Chondrocyte (in vitro differentiated cells): ENCODE results near the gene QRFP. TPM values are rescaled to one million over a fixed set of nuclear protein-coding genes. Genes with fewer than 3 reads are reported as not detected.

Source experiments
- DNase-seq: peaks from one replicate; pipeline ENCODE4 v3.0.0; 2021; ENCODE audit warnings: mixed read lengths, low spot score
- H3K27ac Mint-ChIP-seq: one replicate; pipeline ENCODE4 v1.8.0; 2021; ENCODE audit warnings: mild to moderate bottlenecking, moderate library complexity, mixed read lengths; ENCODE audit not compliant: unreplicated experiment
- H3K27me3 Mint-ChIP-seq: 2 replicates; pipeline ENCODE4 v1.8.0; 2021; ENCODE audit warnings: low read depth, mixed read lengths
- H3K36me3 Mint-ChIP-seq: 2 replicates; pipeline ENCODE4 v1.8.0; 2021; ENCODE audit warnings: low read depth, mixed read lengths
- H3K4me1 Mint-ChIP-seq: 2 replicates; pipeline ENCODE4 v1.8.0; 2021; ENCODE audit warnings: low read depth, mild to moderate bottlenecking, mixed read lengths
- H3K4me3 Mint-ChIP-seq: one replicate; pipeline ENCODE4 v1.8.0; 2021; ENCODE audit warnings: mild to moderate bottlenecking, moderate library complexity, mixed read lengths; ENCODE audit not compliant: unreplicated experiment
- H3K9me3 Mint-ChIP-seq: 2 replicates; pipeline ENCODE4 v1.8.0; 2021; ENCODE audit warnings: low read depth, mixed read lengths
- total RNA-seq: library from RNA; stranded (reverse); gene quantifications from 3 replicates; pipeline ENCODE4 v1.2.1, GENCODE V29; 2021
- TF ChIP-seq, protein P1 (sequence below): fragments of 200-600 bp; sonication (generic); IDR thresholded peaks from 2 replicates; pipeline ENCODE4 v1.5.0; 2021; ENCODE audit warnings: antibody characterized with exemption, mild to moderate bottlenecking, moderate library complexity

The QRFP gene
- total RNA-seq, 1 donor from 2014 or later: not detected

DNA sequence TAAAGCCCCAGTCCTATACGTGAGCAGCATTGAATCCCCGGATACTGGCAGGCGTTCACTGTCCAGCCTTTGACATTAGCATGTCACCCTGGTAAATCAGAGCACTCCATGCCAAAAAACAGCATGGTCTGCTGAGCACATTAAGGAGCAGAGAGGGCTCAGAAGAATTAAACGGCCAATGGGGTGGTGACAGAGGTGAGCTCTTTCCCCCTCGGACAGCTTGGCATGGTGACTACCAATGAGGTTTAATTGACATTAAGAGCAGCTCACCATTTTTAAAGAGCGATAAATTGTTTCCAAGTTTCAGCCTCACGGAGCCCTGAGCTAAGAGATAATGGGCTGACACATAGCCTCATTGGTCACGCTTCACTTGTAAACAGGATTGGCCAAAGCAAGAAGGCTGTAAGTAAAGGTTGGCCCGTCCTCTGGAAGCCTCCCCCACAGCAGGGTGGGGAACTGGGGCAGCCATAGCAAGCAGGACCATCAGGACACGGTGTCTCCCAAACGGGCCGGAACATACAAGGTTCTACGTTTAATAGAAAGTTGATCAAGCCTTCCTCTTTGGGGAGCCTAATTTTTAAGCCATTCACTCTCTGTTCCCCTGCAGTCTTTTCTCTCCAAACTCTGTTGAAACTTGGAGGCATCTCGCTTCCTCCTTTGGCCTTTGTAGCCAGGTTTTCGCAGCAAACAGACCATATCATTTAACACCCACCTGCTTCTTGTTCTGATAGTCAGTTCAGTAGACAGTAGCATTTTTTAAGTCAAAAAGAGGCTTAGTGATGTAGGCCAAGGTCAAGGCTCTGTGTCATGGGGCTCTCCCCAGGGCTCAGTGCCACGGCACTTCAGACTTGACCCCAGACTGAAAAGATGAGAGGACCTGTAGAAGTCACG, 25.9 kb downstream of the QRFP start:
- TF ChIP-seq, protein P1, sequence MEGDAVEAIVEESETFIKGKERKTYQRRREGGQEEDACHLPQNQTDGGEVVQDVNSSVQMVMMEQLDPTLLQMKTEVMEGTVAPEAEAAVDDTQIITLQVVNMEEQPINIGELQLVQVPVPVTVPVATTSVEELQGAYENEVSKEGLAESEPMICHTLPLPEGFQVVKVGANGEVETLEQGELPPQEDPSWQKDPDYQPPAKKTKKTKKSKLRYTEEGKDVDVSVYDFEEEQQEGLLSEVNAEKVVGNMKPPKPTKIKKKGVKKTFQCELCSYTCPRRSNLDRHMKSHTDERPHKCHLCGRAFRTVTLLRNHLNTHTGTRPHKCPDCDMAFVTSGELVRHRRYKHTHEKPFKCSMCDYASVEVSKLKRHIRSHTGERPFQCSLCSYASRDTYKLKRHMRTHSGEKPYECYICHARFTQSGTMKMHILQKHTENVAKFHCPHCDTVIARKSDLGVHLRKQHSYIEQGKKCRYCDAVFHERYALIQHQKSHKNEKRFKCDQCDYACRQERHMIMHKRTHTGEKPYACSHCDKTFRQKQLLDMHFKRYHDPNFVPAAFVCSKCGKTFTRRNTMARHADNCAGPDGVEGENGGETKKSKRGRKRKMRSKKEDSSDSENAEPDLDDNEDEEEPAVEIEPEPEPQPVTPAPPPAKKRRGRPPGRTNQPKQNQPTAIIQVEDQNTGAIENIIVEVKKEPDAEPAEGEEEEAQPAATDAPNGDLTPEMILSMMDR: no peak
- Mint-ChIP-seq H3K27ac (no peak overlapping the region), H3K36me3 (peaks cover 25% of the 10 kb centered on the region), H3K9me3 (no peaks in the 10 kb centered on the region), H3K27me3 (no peaks in the 10 kb centered on the region), H3K4me3 (no peak overlapping the region), H3K4me1 (peaks cover 16% of the 10 kb centered on the region)
- DNase-seq: no peak

- TF ChIP-seq, protein P1: no peak
- DNase-seq: no peak
- peaks cover 16% of the 10 kb centered on the region for H3K4me1 Mint-ChIP-seq
- H3K36me3 Mint-ChIP-seq: peaks cover 21% of the 10 kb centered on the region
- H3K27ac Mint-ChIP-seq: peak overlapping the region; percentile 17
- no peaks in the 10 kb centered on the region for H3K9me3 Mint-ChIP-seq
- H3K27me3 Mint-ChIP-seq: no peaks in the 10 kb centered on the region
- H3K4me3 Mint-ChIP-seq: no peak overlapping the region
Measured at GRCh38 chr9:130869250-130869649, 27.4 kb downstream of the QRFP start.

GRCh38 chr9:130868230-130868629, 28.4 kb downstream of the QRFP start:
- Mint-ChIP-seq H3K27ac (no peak overlapping the region), H3K27me3 (no peaks in the 10 kb centered on the region)
- TF ChIP-seq, protein P1: no peak

DNA sequence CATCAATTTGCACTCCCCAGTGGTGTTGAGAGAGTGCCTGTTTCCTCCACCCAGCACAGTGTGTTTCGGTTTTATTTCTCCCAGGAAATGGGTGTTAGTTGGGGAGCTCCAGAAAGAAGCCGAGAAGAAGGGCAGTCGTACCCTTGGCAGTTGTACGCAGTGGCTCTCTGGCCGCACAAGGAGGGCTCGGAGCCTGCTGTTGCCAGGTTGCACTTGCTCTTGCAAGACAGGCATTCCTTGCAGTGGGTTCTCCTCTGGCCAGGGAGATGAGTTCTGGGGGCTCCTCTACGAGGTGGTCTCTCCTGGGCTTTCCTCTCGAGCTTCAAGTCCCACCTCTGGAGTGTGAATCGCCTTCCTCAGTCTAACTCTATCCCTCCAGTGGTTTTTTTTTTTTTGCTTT, 29.1 kb downstream of the QRFP start:
- TF ChIP-seq, protein P1: no peak
- H3K4me1 Mint-ChIP-seq: peaks cover 22% of the 10 kb centered on the region
- no peak overlapping the region for H3K27ac Mint-ChIP-seq
- no peaks in the 10 kb centered on the region for H3K27me3 Mint-ChIP-seq
- no peak overlapping the region for H3K4me3 Mint-ChIP-seq
- peaks cover 13% of the 10 kb centered on the region for H3K36me3 Mint-ChIP-seq
- DNase-seq: no peak
- no peaks in the 10 kb centered on the region for H3K9me3 Mint-ChIP-seq

More at GRCh38 chr9:130868230-130868629, 28.4 kb downstream of the QRFP start:
- Mint-ChIP-seq H3K36me3 (peaks cover 18% of the 10 kb centered on the region), H3K4me3 (no peak overlapping the region), H3K4me1 (peaks cover 22% of the 10 kb centered on the region), H3K9me3 (no peaks in the 10 kb centered on the region)
- no peak for DNase-seq

DNA sequence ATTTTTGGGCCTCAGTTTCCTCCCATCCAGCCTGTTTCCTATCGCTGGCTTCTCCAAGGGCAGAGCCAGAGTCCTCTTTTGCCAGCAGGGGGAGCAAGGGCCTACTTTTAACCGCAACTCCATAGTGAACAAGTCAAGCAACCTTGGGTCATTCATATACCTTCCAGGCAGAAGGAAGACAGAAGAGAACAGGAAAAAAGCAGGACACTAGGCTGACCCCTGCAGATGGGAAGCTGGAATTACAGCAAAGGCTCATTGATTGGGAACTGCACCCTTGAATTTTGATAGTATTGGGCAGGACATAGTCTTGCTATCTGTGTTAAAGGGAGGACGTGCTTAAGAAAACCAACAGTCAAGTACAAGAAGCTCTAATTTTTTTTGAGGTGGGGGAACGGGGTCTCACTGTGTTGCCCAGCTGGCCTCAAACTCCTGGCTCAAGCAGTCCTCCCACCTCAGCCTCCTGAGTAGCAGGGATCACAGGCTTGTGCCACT, 30.1 kb downstream of the QRFP start:
- peaks cover 11% of the 10 kb centered on the region for H3K36me3 Mint-ChIP-seq
- TF ChIP-seq, protein P1: peak; percentile 91
- DNase-seq: no peak

More for the DNA sequence above, 30.1 kb downstream of the QRFP start:
- Mint-ChIP-seq H3K27me3 (no peaks in the 10 kb centered on the region), H3K9me3 (no peaks in the 10 kb centered on the region), H3K4me3 (no peak overlapping the region), H3K4me1 (peaks cover 30% of the 10 kb centered on the region), H3K27ac (peak overlapping the region; percentile 88)
